Ovary (tissue), 9 donors: ENCODE measurements around the gene DAB1. TPM values are rescaled to one million over a fixed set of nuclear protein-coding genes. Genes with fewer than 3 reads are reported as not detected.

Source experiments
- DNase-seq, 5 donors: peaks; one replicate each; pipeline ENCODE4 v3.0.0-alpha.2; 2019 to 2020
- H3K27ac ChIP-seq, 2 donors: fragments of 200-600 bp; one replicate each; pipeline versions ENCODE4 v1.5.1 to v1.8.0; 2019 to 2022
- H3K27me3 ChIP-seq: fragments of 200-600 bp; one replicate; pipeline ENCODE4 v1.8.0; 2022
- H3K36me3 ChIP-seq: fragments of 200-600 bp; sonication (generic); one replicate; pipeline ENCODE4 v1.5.1; 2019
- H3K4me1 ChIP-seq: one replicate; pipeline ENCODE4 v1.8.1; 2013; ENCODE audit warnings: mild to moderate bottlenecking, moderate library complexity; ENCODE audit not compliant: insufficient read depth
- H3K4me3 ChIP-seq: fragments of 200-600 bp; sonication (generic); one replicate; pipeline ENCODE4 v1.5.1; 2017
- H3K9me3 ChIP-seq, 2 donors: fragments of 200-600 bp in 1 of 2; sonication (generic) in 1 of 2; one replicate each; pipeline versions ENCODE4 v1.5.1 to v1.8.1; 2013 to 2019; ENCODE audit warnings: mild to moderate bottlenecking in 1 of 2, moderate library complexity in 1 of 2
- EP300 ChIP-seq: sonication (generic); formaldehyde crosslinking; IDR thresholded peaks from one replicate; pipeline ENCODE4 v1.6.1; 2017; ENCODE audit warnings: antibody characterized with exemption
- POLR2A ChIP-seq: fragments of 450-650 bp; IDR thresholded peaks from one replicate; pipeline ENCODE4 v1.6.1; 2017; ENCODE audit warnings: antibody characterized with exemption, mild to moderate bottlenecking, moderate library complexity
- WGBS, 3 donors: extraction: QIAGEN DNeasy Blood & Tissue Kit in 1 of 3; methylation state at CpG; one replicate each; pipeline versions ENCODE4 v1.1.5 to v1.1.7; 2013 to 2017; 5-methylcytosine and 5-hydroxymethylcytosine counted together
- intact Hi-C, 4 donors: fragments of 100-400 bp; cut with DNase I; formaldehyde crosslinking; loops; one replicate each; pipeline versions ENCODE4 v1.11.0 to v1.15.1; 2022 to 2023
- polyA plus RNA-seq, 2 donors: library from polyadenylated mRNA; stranded (reverse); fragments of 200-250 nt in 1 of 2; fragments of 350-450 nt in 1 of 2; fragmentation: Illumina TruSeq in 1 of 2; extraction: RNeasy Lipid Tissue Mini Kit (QIAGEN cat#74804) in 1 of 2; gene quantifications; one replicate each; pipeline ENCODE4 v1.2.3, GENCODE V29; 2013 to 2014
- total RNA-seq, 7 donors: library from RNA; depleted of rRNA in 2 of 7; stranded (reverse); fragments of >200 nt in 2 of 7; fragmentation: NEBNext Ultra II Directional in 3 of 7; extraction: Animal tissue kit (Norgen Biotek cat#: 25700) in 3 of 7; gene quantifications; one replicate each; pipeline versions ENCODE4 v1.1.0 to v1.2.4, GENCODE V29; 2016 to 2023
- TF ChIP-seq, protein P1 (sequence below), 3 donors: fragments of 450-650 bp in 2 of 3; fragments of 200-600 bp in 1 of 3; IDR thresholded peaks; one replicate each; pipeline versions ENCODE4 v1.5.1 to v1.8.0; 2016 to 2022; ENCODE audit warnings: antibody characterized with exemption in 3 of 3, mild to moderate bottlenecking in 1 of 3
- donor health status: DM: no; HTN: no; CAD: no; lungs with moderate emphysema.
- donor health status: DM: no; HTN: no; CAD: no.
- donor health status: Bipolar disorder and iron deficiency.
- donor health status: DM: yes; HTN: yes; CAD: no.
- donor health status: DM: no; HTN: no; CAD: no.
- donor health status: DM: yes; HTN: yes; CAD: no.

DAB1 gene
- total and polyA plus RNA-seq, 9 donors, result 0.22 to 5.5 (median 0.77) TPM

DNA sequence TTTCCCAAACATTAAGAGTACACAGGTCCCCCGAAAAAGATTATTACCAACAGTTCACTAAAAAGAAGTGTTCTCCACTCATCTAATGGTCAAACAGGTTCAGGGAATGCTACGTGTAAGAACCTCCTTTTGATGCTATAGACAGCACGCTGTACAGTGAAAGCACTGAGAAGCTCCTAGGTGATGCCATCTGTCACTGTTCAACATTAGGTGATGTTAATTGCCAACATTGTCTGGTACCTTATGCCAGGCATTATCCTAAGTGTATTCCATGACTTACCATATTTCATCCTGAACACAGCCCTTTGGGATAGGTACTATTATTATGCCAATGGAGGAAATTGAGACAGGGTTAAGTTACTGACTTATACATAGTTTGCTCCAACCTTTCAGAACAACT lies 82.1 kb downstream of the DAB1 start:
- no peaks in the 10 kb centered on the region for H3K9me3 ChIP-seq
- no peak for DNase-seq
- H3K36me3 ChIP-seq, result no peaks in the 10 kb centered on the region
- 86 to 91% (median 90%) methylated on average over 3 of the region's 3 CpGs for WGBS, 3 donors
- H3K27ac ChIP-seq, result no peak overlapping the region
- no peak overlapping the region for H3K4me3 ChIP-seq
- H3K27me3 ChIP-seq, result no peaks in the 10 kb centered on the region
- intact Hi-C loops, result no loop called here
- peaks cover under 1% of the 10 kb centered on the region for H3K4me1 ChIP-seq
- TF ChIP-seq, protein P1, sequence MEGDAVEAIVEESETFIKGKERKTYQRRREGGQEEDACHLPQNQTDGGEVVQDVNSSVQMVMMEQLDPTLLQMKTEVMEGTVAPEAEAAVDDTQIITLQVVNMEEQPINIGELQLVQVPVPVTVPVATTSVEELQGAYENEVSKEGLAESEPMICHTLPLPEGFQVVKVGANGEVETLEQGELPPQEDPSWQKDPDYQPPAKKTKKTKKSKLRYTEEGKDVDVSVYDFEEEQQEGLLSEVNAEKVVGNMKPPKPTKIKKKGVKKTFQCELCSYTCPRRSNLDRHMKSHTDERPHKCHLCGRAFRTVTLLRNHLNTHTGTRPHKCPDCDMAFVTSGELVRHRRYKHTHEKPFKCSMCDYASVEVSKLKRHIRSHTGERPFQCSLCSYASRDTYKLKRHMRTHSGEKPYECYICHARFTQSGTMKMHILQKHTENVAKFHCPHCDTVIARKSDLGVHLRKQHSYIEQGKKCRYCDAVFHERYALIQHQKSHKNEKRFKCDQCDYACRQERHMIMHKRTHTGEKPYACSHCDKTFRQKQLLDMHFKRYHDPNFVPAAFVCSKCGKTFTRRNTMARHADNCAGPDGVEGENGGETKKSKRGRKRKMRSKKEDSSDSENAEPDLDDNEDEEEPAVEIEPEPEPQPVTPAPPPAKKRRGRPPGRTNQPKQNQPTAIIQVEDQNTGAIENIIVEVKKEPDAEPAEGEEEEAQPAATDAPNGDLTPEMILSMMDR (IDR thresholded peaks at IDR 0.05), result no peak
- TF ChIP-seq POLR2A, result no peak
- TF ChIP-seq EP300, result no peak

DNA sequence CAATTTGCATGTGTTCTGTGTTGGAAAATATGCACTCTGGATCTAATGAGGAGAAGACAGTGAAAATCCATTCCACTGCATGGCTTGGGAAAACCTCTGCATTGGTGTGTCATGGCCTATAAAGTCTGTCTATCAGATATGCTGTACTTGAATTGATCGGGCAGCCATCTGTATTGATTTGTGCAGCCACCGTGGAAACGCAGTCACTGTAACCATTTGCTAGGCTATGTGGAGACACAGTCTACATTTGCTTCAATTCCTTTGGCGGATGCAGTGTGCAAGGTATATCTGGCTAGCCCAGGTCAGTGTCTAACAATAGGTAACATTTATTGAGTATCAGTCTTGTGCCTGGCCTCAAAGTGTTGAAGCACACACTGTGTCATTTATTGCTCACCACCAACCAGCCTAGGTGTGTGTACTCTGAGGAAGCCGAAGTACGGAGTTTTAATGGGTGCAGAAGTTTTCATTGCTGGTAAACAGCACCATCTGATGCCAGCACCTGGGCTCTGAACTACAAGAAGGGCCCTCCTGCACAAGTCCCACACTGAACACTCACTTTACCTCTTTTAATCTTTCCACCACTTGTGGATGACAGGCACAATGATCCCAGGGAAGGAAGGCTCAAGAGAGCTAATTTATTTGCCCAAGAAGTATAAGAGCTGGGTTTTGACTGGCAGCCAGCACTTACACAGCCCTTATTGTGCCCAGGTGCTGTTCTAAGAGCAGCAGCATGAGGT lies 83.4 kb downstream of the DAB1 start:
- no peak for DNase-seq
- intact Hi-C loops, result no loop called here
- Histone ChIP-seq H3K27me3 (no peaks in the 10 kb centered on the region), H3K4me3 (no peak overlapping the region), H3K27ac (no peak overlapping the region), H3K36me3 (no peaks in the 10 kb centered on the region), H3K4me1 (peaks cover 1% of the 10 kb centered on the region), H3K9me3 (no peaks in the 10 kb centered on the region)
- 89 to 96% (median 94%) methylated on average over 6 of the region's 6 CpGs for WGBS, 3 donors
- TF ChIP-seq POLR2A (no peak), EP300 (no peak)
- TF ChIP-seq, protein P1 (IDR thresholded peaks at IDR 0.05), result no peak

DNA sequence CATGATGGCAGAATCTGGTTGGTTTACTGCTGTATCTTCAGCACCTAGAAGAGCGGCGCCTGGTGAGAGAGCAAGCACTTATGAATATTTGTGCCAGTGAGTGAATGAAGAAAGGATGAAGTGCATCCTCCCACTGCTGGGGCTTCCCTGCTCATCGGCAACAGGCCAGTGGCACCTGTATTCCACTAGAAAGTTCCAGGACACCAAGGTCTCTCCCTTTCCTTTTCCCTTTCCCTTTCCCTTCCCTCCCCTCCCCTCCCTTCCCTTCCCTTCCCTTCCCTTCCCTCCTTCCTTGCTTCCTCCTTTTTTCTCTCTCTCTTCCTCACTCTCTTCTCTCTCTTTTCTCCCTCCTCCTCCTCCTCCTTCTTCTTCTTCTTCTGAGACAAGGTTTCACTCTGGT lies 86.2 kb downstream of the DAB1 start:
- no peak overlapping the region for H3K27ac ChIP-seq
- no peak for DNase-seq
- no peak overlapping the region for H3K4me3 ChIP-seq
- 36 to 59% (median 49%) methylated on average over 3 of the region's 3 CpGs for WGBS, 3 donors
- no peak for TF ChIP-seq POLR2A
- no peaks in the 10 kb centered on the region for H3K9me3 ChIP-seq
- no peaks in the 10 kb centered on the region for H3K36me3 ChIP-seq
- intact Hi-C loops, result no loop called here
- H3K27me3 ChIP-seq, result no peaks in the 10 kb centered on the region
- peaks cover 1% of the 10 kb centered on the region for H3K4me1 ChIP-seq

DNA sequence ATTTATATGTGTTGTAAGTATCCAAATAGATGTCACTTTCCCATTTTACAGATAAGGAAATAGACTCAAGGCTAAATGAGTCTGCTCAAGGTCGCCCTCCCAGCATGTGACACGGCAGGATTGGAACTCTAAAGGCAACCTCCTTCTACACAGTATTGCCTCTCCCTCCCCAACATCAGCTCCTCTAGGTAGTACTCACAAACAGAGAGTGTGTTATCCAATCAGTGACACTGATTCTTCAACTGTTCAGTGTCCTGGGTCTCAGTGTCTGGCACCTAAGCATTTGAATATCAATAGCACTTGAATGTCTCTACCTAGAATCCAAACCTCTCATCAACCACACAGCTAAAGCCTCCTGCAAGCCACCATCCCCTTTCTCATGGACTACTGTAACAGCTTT lies 87.1 kb downstream of the DAB1 start:
- 8 to 12% (median 9%) methylated on average over 2 of the region's 2 CpGs for WGBS, 3 donors
- H3K27me3 ChIP-seq, result no peaks in the 10 kb centered on the region
- H3K36me3 ChIP-seq, result no peaks in the 10 kb centered on the region
- no peak for DNase-seq
- intact Hi-C loops, result no loop called here
- TF ChIP-seq, protein P1 (IDR thresholded peaks at IDR 0.05), result no peak
- no peak for TF ChIP-seq EP300
- TF ChIP-seq POLR2A, result no peak
- H3K27ac ChIP-seq, result no peak overlapping the region
- H3K4me3 ChIP-seq, result no peak overlapping the region
- H3K4me1 ChIP-seq, result peaks cover 1% of the 10 kb centered on the region
- H3K9me3 ChIP-seq, result no peaks in the 10 kb centered on the region

DNA sequence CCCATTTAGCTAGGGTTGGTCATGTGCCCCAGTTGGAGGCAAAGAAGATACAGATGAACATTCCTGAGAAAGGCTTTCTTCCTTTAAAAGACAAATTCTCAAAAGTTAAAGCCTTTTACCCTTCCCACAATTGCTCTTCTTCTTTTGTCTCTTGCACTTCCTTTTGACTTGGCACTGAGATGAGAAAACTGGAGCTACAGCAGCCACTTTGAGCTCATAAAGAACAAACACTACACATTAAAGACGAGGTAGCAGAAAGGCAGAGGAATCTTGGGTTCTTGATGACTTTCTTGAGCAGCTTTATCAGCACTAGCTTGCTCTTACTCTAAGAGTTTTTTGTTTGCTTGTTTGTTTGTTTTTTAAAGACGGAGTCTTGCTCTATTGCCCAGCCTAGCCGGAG lies 92.2 kb downstream of the DAB1 start:
- H3K9me3 ChIP-seq, result no peaks in the 10 kb centered on the region
- intact Hi-C loops, result no loop called here

More for the DNA sequence above, 92.2 kb downstream of the DAB1 start:
- TF ChIP-seq EP300 (no peak), POLR2A (no peak)
- TF ChIP-seq, protein P1 (IDR thresholded peaks at IDR 0.05), result no peak
- WGBS, 3 donors, result 80 to 99% (median 80%) methylated on average over 3 of the region's 3 CpGs
- DNase-seq, result no peak
- Histone ChIP-seq H3K27me3 (no peaks in the 10 kb centered on the region), H3K36me3 (no peaks in the 10 kb centered on the region), H3K27ac (no peak overlapping the region), H3K4me3 (no peak overlapping the region), H3K4me1 (no peaks in the 10 kb centered on the region)
